ENCODE results near the gene CD74. TPM values are rescaled to one million over a fixed set of nuclear protein-coding genes. Genes with fewer than 3 reads are reported as not detected.

CD74 gene
- polyA plus RNA-seq, 1 donor, result 195 TPM

DNA sequence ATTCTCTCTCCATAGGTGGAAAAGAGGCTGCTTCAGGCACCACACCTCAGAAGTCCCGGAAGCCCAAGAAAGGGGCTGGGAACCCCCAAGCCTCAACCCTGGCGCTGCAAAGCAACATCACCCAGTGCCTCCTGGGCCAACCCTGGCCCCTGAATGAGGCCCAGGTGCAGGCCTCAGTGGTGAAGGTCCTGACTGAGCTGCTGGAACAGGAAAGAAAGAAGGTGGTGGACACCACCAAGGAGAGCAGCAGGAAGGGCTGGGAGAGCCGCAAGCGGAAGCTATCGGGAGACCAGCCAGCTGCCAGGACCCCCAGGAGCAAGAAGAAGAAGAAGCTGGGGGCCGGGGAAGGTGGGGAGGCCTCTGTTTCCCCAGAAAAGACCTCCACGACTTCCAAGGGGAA lies 16.4 kb downstream of the CD74 start:
- no peak for DNase-seq

DNA sequence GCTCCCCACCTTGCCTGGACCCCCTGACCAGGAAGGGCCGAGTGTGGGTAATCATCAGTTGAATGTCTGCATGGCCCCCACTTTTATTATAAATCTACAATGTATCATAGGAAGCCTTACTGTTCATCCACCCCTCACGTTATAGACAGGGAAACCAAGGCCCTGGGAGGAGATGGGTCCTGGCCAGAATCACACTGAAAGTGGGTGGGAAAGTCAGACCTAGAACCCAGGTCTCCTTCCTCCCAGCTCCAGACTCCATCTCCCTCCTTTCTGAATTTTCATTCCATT lies 17.1 kb downstream of the CD74 start:
- DNase-seq, result no peak

DNA sequence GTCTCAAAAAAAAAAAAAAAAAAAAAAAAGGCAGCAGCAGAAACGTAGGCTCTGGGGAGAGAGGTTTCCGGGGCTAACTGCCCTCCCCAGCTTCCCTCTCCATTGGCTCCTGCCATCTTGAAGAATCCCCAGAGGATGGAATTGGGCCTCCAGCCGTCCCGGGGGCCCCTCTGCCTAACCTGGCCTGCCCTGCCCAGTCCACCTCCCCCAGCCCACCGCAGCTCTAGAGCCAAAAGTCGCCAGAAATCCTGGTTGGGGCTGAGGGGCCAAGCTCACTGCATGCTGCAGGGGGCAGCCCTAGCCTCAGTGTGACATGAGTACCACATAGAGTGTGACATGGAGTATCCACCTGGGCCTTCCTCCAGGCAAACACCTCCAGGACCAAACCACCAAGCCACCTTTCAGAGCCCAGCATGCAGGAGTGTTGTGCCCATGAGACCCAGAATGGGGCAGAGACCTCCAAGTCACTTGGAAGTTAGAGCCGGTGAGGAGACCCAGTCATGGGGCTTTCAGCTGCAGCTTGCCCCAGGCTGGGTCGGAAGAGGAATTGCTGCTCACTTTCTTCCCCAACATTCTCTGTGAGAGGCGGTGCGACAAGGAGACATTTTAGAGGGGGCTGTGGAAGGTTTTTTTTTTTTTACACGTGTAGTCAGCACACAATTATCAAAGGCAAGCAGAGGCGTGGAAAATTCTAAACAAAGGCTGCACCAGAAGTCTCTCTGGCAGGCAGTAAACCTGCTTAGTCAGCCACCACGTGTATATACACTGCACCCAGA lies 17.6 kb downstream of the CD74 start:
- DNase-seq, result no peak

DNA sequence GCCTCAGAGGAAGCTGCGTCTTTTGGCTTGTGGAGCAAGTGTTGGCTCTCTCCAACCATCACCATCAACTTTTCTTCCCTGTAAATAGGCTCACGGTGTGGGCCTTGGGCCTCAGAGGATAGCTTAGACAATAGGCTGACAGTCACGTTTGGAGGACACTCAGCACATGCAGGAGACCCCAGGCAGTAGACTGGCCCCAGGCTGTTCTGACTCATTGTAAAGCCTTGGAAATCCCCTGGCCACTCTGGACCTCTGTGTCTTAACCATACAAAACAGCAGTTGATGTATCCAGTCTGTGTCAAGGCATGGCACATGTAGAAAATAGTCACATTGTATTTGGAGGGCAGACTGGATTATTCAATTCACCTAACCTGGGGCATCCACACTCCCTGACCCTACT lies 18.6 kb downstream of the CD74 start:
- no peak for DNase-seq

DNA sequence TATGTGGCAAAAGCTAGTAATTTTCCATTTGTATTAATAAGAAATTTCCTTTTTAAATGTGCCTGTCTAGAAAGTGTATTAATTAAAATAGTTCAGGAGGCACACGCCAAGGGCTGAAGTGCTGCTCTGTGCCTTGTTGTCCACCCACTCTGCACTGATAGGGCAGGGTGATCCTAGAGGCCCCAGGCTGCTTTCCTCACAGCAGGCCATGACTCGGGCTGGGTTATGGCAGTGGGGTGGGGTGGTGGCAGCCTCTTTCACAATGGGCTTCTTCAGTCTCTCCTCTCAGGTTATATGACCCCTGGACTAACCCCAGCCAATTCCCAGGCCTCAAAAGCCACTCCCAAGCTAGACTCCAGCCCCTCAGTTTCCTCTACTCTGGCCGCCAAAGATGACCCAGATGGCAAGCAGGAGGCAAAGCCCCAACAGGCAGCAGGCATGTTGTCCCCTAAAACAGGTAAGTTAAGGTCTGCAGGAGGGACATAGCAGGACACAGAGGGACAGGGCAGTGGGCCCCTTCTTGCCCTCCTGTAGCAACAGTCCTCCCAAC lies 19.5 kb downstream of the CD74 start:
- DNase-seq, result no peak

DNA sequence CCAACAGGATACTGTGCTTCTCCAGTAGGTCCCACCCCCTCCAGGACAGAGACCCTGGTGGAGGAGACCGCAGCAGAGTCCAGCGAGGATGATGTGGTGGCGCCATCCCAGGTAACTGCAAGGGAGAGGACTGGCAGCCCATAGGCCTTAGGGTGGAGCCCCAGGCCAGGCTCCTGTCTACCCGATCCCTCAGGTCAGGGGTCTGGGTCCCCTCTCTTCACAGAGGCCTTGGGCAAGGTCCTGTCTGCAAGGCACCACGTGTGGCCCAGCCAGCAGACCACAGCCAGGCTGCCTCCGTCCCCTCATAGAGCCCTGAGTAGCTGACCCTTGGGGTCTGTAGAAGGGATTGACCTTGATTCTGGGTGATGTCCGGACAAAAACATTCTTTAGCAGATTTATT lies 20.0 kb downstream of the CD74 start:
- no peak for DNase-seq

DNA sequence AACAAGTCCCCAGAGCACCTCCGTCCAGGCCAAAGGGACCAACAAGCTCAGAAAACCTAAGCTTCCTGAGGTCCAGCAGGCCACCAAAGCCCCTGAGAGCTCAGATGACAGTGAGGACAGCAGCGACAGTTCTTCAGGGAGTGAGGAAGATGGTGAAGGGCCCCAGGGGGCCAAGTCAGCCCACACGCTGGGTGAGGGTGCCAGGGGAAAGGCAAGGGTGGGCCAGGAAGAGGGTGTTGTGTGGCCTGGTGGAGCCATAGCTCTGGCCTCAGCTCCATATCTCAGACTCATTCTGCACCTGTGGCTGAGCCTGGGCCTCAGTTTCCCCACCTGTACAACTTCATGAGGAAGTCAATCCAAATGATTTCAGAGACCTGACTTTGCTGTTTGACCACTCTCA lies 20.7 kb downstream of the CD74 start:
- DNase-seq, result no peak

DNA sequence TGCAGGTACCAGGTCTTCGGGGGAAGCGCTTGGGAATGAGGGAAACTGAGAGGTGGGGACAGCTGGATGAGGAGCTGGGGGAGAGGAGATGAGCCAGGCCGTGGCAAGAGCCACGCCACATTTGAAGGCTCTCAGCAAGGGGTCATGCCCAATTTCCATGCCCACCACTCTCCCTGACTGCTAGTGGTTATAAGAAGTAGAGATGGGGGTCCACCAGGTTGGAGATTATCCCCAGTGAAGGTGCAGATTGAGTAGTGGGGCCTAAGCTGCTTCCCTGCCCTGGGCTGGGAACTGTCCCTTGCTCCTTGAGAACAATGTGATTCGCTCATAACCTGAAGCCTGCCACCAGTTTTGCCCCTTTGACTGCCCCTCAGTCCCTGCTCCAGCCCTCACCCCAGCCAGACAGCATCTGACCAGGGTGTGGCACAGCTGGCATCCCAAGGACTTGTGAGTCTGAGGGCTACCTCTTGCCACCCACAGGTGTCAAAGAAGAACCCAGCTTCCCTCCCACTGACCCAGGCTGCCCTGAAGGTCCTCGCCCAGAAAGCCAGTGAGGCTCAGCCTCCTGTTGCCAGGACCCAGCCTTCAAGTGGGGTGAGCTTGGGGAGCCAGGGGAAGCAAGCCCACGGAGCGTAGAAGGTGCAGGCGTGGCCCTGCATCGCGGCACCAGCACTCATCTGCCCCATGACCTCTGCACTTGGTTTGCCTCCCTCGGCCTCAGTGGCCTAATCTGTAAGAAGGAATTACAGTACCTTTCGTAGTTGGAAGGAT lies 21.5 kb downstream of the CD74 start:
- no peak for DNase-seq

DNA sequence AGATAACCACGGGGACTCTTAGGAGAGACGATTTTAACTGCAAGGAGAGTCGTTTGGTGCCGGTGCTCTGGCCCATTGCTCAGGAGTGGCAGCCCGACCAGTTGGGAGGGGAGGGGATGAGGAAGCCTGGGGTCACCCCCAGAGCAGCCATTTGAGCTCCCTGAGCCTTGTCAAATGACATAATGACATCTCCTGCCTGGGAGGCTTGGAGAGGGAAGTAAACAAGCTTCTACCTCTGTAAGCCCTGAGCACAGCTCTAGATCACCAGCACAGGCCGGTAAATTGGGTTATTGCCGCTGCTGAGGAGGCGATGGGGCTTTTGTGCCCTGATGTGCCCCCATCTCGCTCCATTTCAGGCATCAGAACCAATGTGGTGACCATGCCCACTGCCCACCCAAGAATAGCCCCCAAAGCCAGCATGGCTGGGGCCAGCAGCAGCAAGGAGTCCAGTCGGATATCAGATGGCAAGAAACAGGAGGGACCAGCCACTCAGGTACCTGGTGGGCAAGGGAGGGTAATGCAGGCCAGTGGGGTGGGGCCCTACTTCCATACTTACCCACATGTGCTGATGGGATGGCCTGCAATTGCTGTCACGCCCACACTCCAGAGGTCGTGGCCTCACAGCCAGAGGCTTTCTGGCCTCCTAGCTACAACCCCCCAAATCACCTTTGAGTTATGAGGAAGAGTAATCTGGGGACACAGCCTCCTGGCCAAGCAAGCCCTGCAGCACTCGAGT lies 23.0 kb downstream of the CD74 start:
- no peak for DNase-seq

DNA sequence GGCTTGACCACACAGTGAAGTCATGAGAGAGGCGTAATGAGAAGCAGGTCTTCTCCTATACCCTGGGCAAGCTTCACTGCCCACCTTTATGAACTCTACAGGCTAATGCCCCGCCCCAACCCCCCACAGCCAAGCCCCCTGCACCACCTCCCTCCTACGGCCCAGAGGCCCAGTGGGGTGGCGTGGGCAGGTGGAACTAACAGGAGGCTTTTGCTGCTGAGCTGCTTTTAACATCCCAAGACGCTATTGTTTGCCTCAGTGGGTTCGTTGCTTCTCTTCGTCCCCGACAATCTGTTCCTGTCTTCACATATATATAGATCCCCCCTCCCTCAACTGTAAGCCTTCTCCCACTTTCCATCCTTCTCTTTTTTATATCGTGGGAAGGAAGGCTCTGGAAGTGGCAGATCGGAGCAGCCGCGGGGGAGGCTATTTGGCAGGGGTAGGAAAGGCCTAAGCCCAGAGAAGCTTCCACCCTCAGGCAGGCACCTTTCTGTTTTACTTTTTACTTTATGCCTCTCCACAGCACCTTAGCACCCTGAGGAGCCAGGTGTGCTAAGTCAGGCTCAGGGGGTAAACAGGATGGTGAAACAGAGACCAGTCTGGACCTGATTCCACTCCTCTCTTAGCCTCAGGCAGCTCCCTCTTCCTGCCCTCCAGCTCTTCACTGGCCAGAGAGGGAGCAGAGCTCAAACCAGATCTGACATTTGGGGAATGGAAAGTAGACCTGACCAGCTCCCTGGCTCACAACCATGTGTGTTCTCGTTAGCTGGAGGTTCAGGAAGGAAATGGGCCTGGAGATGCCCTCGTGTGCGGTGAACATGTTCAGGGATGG lies 26.5 kb downstream of the CD74 start:
- DNase-seq, result no peak

DNA sequence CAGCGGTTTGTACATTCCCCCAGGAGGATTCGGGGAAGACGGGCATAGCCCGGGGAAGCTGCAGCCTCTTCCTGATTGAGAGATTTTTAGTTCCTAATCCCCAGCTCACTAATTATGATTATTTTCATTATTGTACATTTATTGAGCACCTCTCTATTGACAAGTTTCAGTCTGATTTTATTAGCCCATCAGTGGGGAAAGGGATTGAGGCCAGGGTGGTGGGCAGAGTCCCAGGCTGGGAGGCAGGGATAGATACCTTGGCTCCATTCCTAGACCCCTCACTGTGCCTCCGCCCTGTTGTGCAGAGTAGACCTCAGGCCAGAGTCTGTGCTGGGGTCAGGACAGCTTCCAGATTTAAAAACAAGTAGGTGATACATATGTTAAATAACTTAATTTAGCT lies 28.0 kb downstream of the CD74 start:
- DNase-seq, result no peak

DNA sequence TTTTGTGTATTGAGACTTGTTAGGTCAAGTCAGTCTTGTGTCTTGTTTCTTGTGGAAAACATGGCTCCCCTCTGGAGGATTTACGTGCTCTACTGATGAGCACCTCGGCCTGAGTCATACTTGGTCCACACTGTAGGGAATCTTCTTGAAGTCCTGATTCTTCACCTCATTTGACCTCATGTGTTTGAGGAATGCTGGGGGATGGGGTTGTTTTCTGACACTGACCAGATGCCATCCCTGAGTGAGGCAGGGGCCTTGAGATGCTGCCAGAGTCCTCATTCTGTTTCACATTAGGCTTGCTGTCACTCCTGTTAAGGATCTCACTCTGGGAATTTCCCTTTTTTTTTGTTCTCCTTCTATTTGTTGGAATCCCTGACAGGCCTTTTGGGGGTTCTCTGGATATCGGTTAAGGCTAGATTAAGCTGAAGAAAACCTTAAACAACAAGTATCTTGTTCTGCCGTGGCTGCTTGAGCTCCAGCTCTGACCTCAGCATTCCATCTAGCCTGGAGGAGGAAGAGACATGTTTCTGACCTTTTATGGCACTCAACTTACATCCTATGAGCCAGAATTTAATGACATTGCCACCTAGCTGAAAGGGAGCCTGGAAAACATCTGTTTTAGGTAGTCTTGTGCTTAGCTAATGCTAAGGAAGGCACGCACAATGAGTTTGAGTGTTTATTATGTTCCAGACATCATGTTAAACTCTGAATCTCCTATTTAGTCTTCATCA lies 34.6 kb downstream of the CD74 start:
- no peak for DNase-seq

DNA sequence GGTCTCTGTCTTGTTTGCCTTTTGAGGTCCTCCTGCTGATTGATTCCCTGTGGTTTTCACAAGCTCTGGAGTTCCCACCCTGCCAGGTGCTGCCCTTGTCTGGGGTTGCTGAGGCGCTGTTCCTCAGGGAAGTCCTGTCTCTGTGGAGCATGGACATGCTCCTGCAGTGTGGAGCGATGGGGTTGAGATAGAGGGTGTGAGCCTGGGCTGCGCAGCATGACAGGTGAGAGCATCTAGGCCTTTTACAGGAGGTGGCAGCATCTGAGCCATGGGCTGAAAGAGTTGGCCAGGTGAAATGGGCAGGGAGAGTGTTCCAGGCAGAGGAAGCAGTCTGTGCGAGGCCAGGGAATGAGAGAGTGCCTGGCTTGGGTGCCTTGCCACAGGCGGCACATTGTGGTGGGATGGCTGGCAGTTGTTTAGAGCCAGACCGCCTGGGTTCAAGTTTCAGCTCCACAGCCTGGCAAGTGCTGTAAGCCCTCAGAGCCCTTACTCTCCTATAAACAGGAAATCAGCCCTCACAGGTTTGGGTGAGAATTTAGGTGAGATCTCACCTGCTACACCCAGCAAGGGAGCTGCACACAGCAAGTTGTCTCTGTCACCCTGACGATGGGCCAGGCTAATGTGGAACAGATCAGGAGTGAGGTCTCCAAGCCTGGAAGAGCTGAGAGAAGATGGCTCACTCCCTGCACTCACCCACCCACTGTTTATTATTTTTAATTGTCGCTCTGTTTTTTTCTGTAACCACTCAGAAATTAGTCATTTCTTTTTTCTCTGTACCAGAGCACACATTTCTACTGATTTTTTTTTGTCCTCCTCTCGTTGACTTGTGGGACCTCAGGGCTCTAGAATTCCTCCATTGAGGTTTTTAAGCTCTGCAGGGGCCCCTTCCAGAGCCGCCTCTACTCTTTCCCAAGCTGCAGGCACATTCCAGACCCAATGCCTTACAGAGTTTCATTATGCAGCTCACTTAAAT lies 35.6 kb downstream of the CD74 start:
- no peak for DNase-seq

DNA sequence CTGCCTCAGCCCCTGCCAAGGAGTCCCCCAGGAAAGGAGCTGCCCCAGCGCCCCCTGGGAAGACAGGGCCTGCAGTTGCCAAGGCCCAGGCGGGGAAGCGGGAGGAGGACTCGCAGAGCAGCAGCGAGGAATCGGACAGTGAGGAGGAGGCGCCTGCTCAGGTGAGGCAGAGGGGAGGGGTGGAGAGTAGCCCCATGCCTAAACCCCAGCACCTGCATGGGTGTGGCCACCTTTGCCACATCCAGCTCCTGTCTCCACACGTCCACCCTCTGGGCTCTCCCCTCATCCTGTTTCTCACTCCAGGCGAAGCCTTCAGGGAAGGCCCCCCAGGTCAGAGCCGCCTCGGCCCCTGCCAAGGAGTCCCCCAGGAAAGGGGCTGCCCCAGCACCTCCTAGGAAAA lies 38.1 kb downstream of the CD74 start:
- no peak for DNase-seq

DNA sequence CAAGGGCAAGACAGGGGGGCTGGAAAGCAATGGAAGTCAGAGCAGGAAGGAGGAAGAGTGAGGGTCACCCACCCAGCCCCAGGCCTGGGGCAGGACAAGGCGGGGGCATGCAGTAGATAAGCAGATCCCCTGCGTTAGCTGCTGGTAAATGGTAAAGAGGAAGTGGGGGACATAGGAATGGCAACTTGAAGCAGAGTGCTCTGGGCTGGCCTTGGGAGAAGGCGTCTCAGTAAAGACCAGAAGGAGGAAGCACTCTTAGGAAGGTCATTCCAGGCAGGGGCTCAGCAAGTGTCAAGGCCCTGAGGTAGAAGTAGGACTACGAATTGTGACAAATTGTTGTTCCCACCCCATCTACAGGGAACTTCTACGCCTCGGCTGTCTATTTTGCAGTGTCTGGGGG lies 40.1 kb downstream of the CD74 start:
- no peak for DNase-seq

DNA sequence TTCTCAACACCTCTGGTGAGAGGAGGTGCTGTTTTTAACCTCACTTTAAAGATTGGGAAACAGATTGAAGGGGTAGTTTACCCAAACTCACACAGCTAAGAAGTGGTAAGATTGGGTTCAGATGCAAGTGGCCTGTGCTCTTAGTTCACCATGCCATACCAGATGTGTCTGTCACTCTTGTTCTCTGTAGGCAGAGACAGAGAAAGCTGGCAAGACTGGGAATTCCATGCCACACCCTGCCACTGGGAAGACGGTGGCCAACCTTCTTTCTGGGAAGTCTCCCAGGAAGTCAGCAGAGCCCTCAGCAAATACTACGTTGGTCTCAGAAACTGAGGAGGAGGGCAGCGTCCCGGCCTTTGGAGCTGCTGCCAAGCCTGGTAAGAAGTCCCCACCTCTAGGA lies 44.2 kb downstream of the CD74 start:
- DNase-seq, result no peak

DNA sequence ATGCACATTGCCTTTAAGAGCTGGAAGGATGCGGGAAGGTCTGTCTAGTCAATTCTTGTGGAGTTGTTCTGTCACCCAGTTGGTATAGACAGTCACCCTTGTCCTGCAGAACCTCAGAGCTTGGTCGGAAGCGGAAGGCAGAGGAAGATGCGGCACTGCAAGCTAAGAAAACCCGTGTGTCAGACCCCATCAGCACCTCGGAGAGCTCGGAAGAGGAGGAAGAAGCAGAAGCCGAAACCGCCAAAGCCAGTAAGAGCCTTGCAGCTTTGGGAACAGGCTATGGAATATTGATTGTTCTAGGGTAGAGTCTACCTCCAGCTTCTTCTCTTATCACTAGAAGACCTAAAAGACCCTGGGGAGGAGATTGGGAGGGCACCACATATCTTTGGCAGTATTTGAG lies 48.7 kb downstream of the CD74 start:
- no peak for DNase-seq

DNA sequence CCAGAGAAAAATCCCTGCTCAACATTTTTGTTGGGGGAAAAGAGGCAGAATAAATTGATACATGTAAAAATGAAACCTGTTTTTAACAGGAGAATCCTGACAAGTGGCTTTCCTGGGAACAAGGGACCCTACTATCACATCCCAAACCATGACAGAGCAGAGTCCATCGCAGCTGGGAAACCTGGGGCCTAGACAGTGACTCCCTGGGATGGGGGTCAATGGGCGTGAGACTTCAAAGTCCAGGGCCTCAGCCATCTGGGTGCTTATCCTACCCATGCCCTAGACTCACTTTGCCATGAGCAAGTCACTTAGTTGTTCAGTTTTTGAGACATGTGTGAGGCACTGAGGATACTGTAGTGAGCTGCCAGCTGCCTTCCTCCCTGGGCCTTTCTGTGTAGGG lies 49.5 kb downstream of the CD74 start:
- no peak for DNase-seq

DNA sequence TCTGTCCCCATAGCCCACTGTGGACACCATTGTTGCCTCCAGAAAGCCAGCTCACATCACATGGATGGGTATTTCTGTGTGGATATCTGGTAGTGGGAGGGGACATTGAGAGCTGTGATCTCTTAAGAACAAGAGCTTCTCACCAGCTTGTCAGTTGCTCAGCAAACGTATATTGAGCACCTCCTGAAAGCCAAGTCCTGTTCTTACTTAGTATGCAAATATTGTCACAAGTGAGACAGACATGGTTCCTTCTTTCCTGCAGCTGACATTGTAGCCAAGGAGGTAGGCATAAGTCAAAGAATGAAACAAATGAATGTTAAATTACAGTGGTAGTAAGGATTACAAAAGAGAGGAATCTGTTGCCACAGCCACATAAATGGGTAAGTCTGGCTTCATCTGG lies 51.4 kb downstream of the CD74 start:
- DNase-seq, result no peak

DNA sequence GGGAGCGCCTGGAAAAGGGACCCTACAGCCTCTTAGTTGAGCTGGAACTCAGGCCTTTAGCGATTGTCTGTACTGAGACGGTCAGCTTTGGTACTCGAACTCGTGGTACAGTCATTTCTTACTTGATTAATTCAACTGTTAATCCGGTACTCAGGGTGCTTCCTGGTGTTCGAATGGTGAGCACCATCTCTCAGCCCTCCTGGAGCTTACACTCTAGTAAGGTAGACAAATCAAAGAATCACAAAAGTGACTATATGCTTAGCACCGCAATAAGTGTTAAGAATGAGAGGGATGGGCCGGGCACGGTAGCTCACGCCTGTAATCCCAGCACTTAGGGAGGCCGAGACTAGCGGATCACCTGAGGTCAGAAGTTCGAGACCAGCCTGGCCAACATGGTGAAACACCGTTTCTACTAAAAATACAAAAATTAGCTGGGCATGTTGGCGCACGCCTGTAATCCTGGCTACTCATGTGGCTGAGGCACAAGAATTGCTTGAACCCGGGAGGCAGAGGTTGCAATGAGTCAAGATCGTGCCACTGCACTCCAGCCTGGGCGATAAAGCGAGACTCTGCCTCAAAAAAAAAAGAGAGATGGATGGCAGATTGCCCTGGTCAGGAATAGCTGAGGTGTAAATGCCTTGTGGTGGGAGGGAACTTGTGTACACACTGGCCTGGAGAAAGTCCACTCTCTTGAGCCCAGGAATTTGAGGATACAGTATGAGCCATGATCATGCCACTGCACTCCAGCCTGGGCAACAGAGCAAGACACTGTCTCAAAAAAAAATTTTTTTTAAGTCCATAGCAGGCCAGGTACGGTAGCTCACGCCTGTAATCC lies 54.2 kb downstream of the CD74 start:
- DNase-seq, result no peak
